HG02642 (cell line): ENCODE results near the gene MAS1L.
"Not testable (repeated sequence)": the region's sequence is repeated elsewhere in the genome, so short reads cannot be mapped to it uniquely, and the experiment has no call there.

ENCODE experiments used
- ATAC-seq: cut with Tn5 transposase; IDR thresholded peaks from one replicate; pipeline ENCODE4 v1.9.1; 2021; ENCODE audit warnings: mild to moderate bottlenecking; ENCODE audit not compliant: unreplicated experiment, poor library complexity

MAS1L gene

DNA sequence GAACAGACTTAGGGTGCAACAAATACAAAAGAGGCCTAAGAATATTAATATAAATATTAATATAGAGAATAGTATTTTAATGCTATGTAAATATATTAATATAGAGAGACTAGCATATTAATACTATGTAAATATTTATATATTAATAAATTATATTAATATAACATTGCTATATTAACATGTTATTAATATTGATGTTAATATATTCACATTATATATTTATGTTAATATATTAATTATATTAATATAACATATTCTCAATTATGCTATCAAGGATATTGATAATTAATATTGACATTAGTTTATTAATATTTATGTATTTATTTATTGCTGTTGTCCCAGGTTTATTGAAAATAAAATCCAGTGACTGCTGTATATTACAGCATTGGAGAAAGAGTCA is 1.1 kb upstream of the MAS1L start:
- no peak for ATAC-seq

DNA sequence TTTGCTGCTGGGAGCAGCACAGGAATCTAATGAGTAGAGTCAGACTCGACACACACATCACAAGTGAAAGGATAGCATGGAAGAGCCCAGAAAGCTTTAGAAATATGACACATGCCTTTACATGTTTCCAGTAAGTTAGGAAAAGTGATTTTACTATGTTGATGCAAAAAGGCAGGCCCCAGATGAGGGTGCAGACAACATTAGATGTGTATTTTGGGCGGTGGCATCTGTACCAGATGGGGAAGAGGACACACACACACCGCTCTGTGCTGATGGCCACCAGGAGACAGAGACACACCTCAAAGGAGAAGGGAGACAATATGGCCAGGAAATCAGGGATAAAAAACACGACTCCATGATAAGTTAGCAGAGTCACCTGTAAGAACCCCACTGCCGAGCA is 625 bp downstream of the MAS1L start:
- no peak for ATAC-seq

DNA sequence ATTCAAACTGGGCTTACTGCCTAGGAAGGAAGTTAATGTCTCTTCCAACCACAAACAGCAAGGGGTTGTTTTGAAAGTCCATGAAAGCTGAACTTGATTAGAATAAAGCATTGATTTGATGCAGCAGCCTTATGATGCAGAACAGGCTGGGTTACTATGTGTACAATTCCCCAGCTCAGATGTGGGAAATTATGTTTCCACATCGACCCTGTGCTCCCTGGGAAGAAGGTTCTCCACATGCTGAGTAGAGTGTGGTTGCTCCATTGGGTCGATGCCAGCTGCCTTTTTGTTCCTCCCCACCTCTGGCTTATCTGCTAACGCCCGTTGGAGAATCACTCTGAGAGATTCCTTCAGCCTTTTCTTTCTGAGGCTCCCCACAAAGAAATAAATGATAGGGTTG is 1.2 kb downstream of the MAS1L start:
- ATAC-seq: no peak

- ATAC-seq: no peak
Measured at GRCh38 chr6:29483735-29484134, 4.0 kb downstream of the MAS1L start.

DNA sequence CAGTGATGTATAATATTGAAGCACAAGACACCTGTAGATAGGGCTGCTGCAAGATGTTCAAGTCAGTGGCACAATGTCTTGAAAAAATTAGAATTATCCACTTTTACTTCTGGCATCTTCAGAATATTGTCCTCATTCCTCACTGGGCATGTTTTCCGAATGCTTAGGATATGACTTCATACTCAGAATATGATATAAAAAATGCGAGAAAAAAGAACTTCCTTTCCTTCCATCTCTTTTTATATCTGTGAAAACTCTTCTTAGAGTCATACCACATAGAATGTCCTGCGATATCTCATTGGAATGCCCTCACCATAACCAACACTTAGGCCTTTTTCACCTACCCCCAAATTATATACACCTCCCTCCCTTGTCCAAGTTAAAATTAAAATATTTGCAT is 4.6 kb downstream of the MAS1L start:
- ATAC-seq: no peak

- ATAC-seq: no peak
Measured at GRCh38 chr6:29479560-29479959, 8.2 kb downstream of the MAS1L start.

GRCh38 chr6:29478740-29479139 is 9.0 kb downstream of the MAS1L start:
- ATAC-seq: no peak

GRCh38 chr6:29477923-29478450 is 9.8 kb downstream of the MAS1L start:
- no peak for ATAC-seq

GRCh38 chr6:29474996-29475395 is 12.8 kb downstream of the MAS1L start:
- ATAC-seq: no peak

- ATAC-seq: no peak
Measured at GRCh38 chr6:29466241-29466640, 21.5 kb downstream of the MAS1L start.

DNA sequence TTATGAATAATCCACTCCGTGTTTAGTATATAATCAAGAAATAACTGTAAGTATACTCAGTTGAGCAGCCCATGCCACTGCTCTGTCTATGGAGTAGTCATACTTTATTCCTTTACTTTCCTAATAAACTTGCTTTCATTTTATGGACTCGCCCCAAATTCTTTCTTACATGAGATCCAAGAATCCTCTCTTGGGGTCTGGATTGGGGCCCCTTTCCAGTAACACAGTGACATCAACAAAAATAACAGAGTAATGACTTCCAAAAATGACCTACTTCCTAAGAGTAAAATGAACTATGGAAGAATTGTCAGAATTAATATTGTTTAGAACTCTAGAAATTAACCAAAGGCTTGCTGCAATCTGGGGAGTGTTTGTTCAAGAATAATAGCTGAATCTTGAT is 22.0 kb downstream of the MAS1L start:
- no peak for ATAC-seq

DNA sequence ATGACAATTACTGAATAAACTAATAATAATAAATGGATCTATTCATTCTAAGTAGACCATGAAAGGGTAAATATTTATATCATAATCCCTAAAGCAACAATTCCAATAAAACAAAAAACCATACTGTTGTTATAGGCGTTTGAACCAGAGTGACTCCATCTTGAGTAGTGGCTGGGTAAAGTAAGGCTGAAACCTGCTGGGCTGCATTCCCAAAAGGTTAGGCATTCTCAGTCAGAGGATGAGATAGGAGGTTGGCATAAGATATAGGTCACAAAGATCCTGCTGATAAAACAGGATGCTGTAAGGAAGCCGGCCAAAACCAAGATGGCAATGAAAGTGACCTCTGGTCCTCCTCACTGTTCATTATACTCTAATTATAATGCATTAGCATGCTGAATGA is 22.5 kb downstream of the MAS1L start:
- no peak for ATAC-seq

DNA sequence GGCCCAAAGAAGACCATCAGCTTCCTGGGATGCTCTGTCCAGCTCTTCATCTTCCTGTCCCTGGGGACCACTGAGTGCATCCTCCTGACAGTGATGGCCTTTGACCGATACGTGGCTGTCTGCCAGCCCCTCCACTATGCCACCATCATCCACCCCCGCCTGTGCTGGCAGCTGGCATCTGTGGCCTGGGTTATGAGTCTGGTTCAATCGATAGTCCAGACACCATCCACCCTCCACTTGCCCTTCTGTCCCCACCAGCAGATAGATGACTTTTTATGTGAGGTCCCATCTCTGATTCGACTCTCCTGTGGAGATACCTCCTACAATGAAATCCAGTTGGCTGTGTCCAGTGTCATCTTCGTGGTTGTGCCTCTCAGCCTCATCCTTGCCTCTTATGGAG is 25.7 kb downstream of the MAS1L start:
- ATAC-seq: no peak

GRCh38 chr6:29461021-29461814 is 26.5 kb downstream of the MAS1L start:
- ATAC-seq: no peak

GRCh38 chr6:29456971-29457370 is 30.8 kb downstream of the MAS1L start, which contains the start of the genes OR11A1 and OR2H1:
Gene OR11A1 (minus strand): TSS chr6:29457071. CDS start chr6:29427641, 29,430 bp downstream.
Gene OR2H1 (plus strand): TSS chr6:29457155. CDS start chr6:29461770, 4,615 bp downstream.
- no peak for ATAC-seq

- no peak for ATAC-seq
Measured at GRCh38 chr6:29451471-29452193, 36.1 kb downstream of the MAS1L start.

GRCh38 chr6:29447670-29448069 is 40.1 kb downstream of the MAS1L start:
- ATAC-seq: no peak

GRCh38 chr6:29444031-29444430 is 43.7 kb downstream of the MAS1L start:
- ATAC-seq: not testable (repeated sequence)

GRCh38 chr6:29442719-29443118 is 45.0 kb downstream of the MAS1L start:
- ATAC-seq: no peak

DNA sequence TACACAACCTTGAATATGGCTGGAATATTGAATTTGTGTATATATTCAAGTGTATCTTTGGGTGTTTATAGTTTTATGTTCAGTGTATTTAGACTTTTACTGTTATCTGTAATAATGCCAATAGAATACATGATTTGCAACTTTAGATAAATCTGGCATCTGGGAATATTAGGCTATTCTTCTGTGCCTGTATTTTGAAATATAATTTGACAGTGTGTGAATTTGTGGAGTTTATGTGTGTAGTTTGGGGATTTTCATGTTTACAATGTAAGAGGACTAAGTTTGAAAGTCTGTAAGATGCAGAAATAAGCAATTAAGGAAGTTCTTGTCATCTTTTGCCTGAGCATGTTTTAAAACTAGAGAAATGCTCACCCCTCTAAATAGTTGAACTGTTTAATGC is 48.8 kb downstream of the MAS1L start, which contains the start of gene OR10C1:
Gene OR10C1, plus strand, starts transcription at position 301 of the 400 bp plus-strand sequence. CDS start 710 bp downstream, outside the sequence.
- no peak for ATAC-seq

DNA sequence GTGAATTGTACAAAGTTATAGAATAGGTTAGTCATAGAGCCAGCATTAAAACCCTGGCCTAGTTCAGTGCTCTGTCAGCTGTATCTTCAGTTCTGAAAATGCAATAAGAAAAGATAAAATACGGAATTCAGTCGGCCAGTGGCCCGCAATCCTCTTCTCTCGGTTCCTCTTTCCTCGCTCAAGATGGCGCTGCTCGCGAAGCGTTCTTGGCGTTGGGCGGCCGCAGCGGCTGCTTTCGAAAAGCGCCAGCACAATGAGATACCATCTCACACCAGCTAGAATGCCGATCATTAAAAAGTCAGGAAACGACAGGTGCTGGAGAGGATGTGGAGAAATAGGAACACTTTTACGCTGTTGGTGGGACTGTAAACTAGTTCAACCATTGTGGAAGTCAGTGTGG is 51.0 kb downstream of the MAS1L start:
- ATAC-seq: not testable (repeated sequence)
